ENCODE measurements around the gene AP3B2.

AP3B2 gene

GRCh38 chr15:82643992-82644391 lies 65.7 kb downstream of the AP3B2 start:
- DNase-seq (ENCODE audit: low spot score) (no peak), ATAC-seq (ENCODE audit: low read depth) (no peak)
- Histone ChIP-seq H3K27me3 (ENCODE audit: insufficient read depth, poor library complexity, severe bottlenecking) (peaks cover 91% of the 10 kb centered on the region), H3K4me1 (ENCODE audit: insufficient read depth, poor library complexity, severe bottlenecking) (no peaks in the 10 kb centered on the region), H3K9me3 (ENCODE audit: severe bottlenecking) (no peaks in the 10 kb centered on the region), H3K36me3 (ENCODE audit: low read depth) (no peaks in the 10 kb centered on the region), H3K27ac (ENCODE audit: poor library complexity, severe bottlenecking) (no peak overlapping the region), H3K4me3 (ENCODE audit: severe bottlenecking) (no peak overlapping the region)
- no peak for TF ChIP-seq CTCF (IDR thresholded peaks at IDR 0.05; ENCODE audit: poor library complexity, severe bottlenecking)

GRCh38 chr15:82642656-82643055 lies 67.0 kb downstream of the AP3B2 start:
- DNase-seq (ENCODE audit: low spot score) (no peak), ATAC-seq (ENCODE audit: low read depth) (no peak)
- Histone ChIP-seq H3K4me1 (ENCODE audit: insufficient read depth, poor library complexity, severe bottlenecking) (no peaks in the 10 kb centered on the region), H3K27ac (ENCODE audit: poor library complexity, severe bottlenecking) (no peak overlapping the region), H3K9me3 (ENCODE audit: severe bottlenecking) (no peaks in the 10 kb centered on the region), H3K36me3 (ENCODE audit: low read depth) (no peaks in the 10 kb centered on the region), H3K4me3 (ENCODE audit: severe bottlenecking) (no peak overlapping the region), H3K27me3 (ENCODE audit: insufficient read depth, poor library complexity, severe bottlenecking) (peaks cover 91% of the 10 kb centered on the region)
- TF ChIP-seq CTCF (IDR thresholded peaks at IDR 0.05; ENCODE audit: poor library complexity, severe bottlenecking), result no peak

GRCh38 chr15:82641129-82641798 lies 68.4 kb downstream of the AP3B2 start:
- H3K27ac ChIP-seq (ENCODE audit: poor library complexity, severe bottlenecking), result no peak overlapping the region
- no peak for ATAC-seq (ENCODE audit: low read depth)
- no peaks in the 10 kb centered on the region for H3K36me3 ChIP-seq (ENCODE audit: low read depth)
- no peaks in the 10 kb centered on the region for H3K4me1 ChIP-seq (ENCODE audit: insufficient read depth, poor library complexity, severe bottlenecking)
- peaks cover 91% of the 10 kb centered on the region for H3K27me3 ChIP-seq (ENCODE audit: insufficient read depth, poor library complexity, severe bottlenecking)
- no peak overlapping the region for H3K4me3 ChIP-seq (ENCODE audit: severe bottlenecking)
- no peak for TF ChIP-seq CTCF (IDR thresholded peaks at IDR 0.05; ENCODE audit: poor library complexity, severe bottlenecking)
- DNase-seq (ENCODE audit: low spot score), result no peak
- no peaks in the 10 kb centered on the region for H3K9me3 ChIP-seq (ENCODE audit: severe bottlenecking)

GRCh38 chr15:82640672-82641071 lies 69.0 kb downstream of the AP3B2 start:
- Histone ChIP-seq H3K9me3 (ENCODE audit: severe bottlenecking) (no peaks in the 10 kb centered on the region), H3K36me3 (ENCODE audit: low read depth) (no peaks in the 10 kb centered on the region), H3K27me3 (ENCODE audit: insufficient read depth, poor library complexity, severe bottlenecking) (peaks cover 91% of the 10 kb centered on the region), H3K27ac (ENCODE audit: poor library complexity, severe bottlenecking) (no peak overlapping the region), H3K4me3 (ENCODE audit: severe bottlenecking) (no peak overlapping the region), H3K4me1 (ENCODE audit: insufficient read depth, poor library complexity, severe bottlenecking) (no peaks in the 10 kb centered on the region)
- ATAC-seq (ENCODE audit: low read depth), result no peak
- DNase-seq (ENCODE audit: low spot score), result no peak
- TF ChIP-seq CTCF (IDR thresholded peaks at IDR 0.05; ENCODE audit: poor library complexity, severe bottlenecking), result no peak

GRCh38 chr15:82635798-82636197 lies 73.9 kb downstream of the AP3B2 start:
- ATAC-seq (ENCODE audit: low read depth) (no peak), DNase-seq (ENCODE audit: low spot score) (no peak)
- no peaks in the 10 kb centered on the region for H3K36me3 ChIP-seq (ENCODE audit: low read depth)
- H3K4me3 ChIP-seq (ENCODE audit: severe bottlenecking), result no peak overlapping the region
- no peak overlapping the region for H3K27ac ChIP-seq (ENCODE audit: poor library complexity, severe bottlenecking)
- H3K9me3 ChIP-seq (ENCODE audit: severe bottlenecking), result no peaks in the 10 kb centered on the region
- TF ChIP-seq CTCF (IDR thresholded peaks at IDR 0.05; ENCODE audit: poor library complexity, severe bottlenecking), result no peak
- no peaks in the 10 kb centered on the region for H3K4me1 ChIP-seq (ENCODE audit: insufficient read depth, poor library complexity, severe bottlenecking)
- H3K27me3 ChIP-seq (ENCODE audit: insufficient read depth, poor library complexity, severe bottlenecking), result peaks cover 65% of the 10 kb centered on the region

All from RWPE2 (cell line).